Measurements from ENCODE around the gene IPCEF1. TPM values are rescaled to one million over a fixed set of nuclear protein-coding genes. Genes with fewer than 3 reads are reported as not detected.

Gene IPCEF1
- total RNA-seq, 6 experiments from 2014 or later = 0.31 TPM; not detected in 5

DNA sequence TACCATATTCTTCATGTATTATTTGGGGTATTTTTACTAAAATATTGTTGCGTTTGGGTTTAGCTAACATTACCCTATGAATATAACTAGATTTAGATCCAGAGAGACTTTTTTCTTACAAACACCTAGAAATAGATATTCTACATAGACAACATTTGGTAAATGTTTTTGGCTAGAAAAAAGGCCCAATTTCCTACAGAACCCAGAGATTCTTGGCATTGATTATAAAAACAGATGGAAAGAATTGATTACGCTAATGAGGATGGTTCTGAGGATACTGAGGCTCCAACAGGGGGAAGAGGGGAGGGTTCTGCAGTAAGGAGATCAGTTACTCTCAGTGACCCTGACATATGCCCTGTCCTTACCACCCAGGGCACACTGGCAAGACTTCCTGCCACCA lies 123.2 kb downstream of the IPCEF1 start:
- Mint-ChIP-seq H3K4me1 (ENCODE audit: low read depth) (peaks cover 5% of the 10 kb centered on the region; the same call in 1 of the 2 replicates), H3K9me3 (no peaks in the 10 kb centered on the region), H3K27ac (no peak overlapping the region), H3K36me3 (ENCODE audit: low read depth) (no peaks in the 10 kb centered on the region), H3K27me3 (ENCODE audit: insufficient read depth) (peaks cover 2% of the 10 kb centered on the region; the same call in 1 of the 2 replicates), H3K4me3 (no peak overlapping the region)
- TF ChIP-seq, protein P1, sequence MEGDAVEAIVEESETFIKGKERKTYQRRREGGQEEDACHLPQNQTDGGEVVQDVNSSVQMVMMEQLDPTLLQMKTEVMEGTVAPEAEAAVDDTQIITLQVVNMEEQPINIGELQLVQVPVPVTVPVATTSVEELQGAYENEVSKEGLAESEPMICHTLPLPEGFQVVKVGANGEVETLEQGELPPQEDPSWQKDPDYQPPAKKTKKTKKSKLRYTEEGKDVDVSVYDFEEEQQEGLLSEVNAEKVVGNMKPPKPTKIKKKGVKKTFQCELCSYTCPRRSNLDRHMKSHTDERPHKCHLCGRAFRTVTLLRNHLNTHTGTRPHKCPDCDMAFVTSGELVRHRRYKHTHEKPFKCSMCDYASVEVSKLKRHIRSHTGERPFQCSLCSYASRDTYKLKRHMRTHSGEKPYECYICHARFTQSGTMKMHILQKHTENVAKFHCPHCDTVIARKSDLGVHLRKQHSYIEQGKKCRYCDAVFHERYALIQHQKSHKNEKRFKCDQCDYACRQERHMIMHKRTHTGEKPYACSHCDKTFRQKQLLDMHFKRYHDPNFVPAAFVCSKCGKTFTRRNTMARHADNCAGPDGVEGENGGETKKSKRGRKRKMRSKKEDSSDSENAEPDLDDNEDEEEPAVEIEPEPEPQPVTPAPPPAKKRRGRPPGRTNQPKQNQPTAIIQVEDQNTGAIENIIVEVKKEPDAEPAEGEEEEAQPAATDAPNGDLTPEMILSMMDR (IDR thresholded peaks at IDR 0.05) = no peak
- DNase-seq = no peak

GRCh38 chr6:154232013-154232910 lies 124.3 kb downstream of the IPCEF1 start:
- Mint-ChIP-seq H3K27me3 (ENCODE audit: insufficient read depth) (peaks cover 4% of the 10 kb centered on the region; the same call in 1 of the 2 replicates), H3K27ac (no peak overlapping the region), H3K9me3 (no peaks in the 10 kb centered on the region), H3K4me1 (ENCODE audit: low read depth) (peaks cover 5% of the 10 kb centered on the region; the same call in 1 of the 2 replicates), H3K4me3 (no peak overlapping the region; the same call in 1 of the 2 replicates), H3K36me3 (ENCODE audit: low read depth) (no peaks in the 10 kb centered on the region)
- TF ChIP-seq, protein P1 (IDR thresholded peaks at IDR 0.05) = no peak
- peak; percentile 28 for DNase-seq

GRCh38 chr6:154230910-154231595 lies 125.5 kb downstream of the IPCEF1 start:
- Mint-ChIP-seq H3K27me3 (ENCODE audit: insufficient read depth) (peaks cover 4% of the 10 kb centered on the region; the same call in 1 of the 2 replicates), H3K27ac (no peak overlapping the region), H3K4me3 (peak overlapping the region; percentile 48; the same call in 1 of the 2 replicates), H3K36me3 (ENCODE audit: low read depth) (no peaks in the 10 kb centered on the region), H3K9me3 (no peaks in the 10 kb centered on the region), H3K4me1 (ENCODE audit: low read depth) (peaks cover 5% of the 10 kb centered on the region; the same call in 1 of the 2 replicates)
- no peak for DNase-seq
- TF ChIP-seq, protein P1 (IDR thresholded peaks at IDR 0.05) = no peak

DNA sequence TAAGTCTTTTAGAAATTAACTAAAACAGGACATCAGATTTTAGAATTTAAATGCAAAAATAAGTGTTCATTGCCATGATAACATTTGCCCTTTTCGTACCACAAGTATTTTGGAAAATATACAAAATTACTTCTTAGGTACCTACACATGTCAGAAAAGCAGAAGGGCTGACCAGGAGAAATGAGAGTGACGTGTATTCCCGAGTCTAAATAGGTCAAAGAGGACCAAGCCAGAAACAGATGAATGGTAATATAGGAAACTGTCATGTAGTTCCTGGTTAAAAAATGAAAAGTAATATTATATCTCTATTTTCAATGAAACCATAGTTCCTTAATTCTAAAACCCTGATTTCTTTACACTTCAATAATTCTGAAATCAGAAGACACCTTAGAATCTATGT lies 126.2 kb downstream of the IPCEF1 start:
- Mint-ChIP-seq H3K36me3 (ENCODE audit: low read depth) (no peaks in the 10 kb centered on the region), H3K4me3 (no peak overlapping the region), H3K27me3 (ENCODE audit: insufficient read depth) (peaks cover 5% of the 10 kb centered on the region; the same call in 1 of the 2 replicates), H3K9me3 (no peaks in the 10 kb centered on the region), H3K4me1 (ENCODE audit: low read depth) (peaks cover 5% of the 10 kb centered on the region; the same call in 1 of the 2 replicates), H3K27ac (no peak overlapping the region)
- TF ChIP-seq, protein P1 (IDR thresholded peaks at IDR 0.05) = no peak
- no peak for DNase-seq

DNA sequence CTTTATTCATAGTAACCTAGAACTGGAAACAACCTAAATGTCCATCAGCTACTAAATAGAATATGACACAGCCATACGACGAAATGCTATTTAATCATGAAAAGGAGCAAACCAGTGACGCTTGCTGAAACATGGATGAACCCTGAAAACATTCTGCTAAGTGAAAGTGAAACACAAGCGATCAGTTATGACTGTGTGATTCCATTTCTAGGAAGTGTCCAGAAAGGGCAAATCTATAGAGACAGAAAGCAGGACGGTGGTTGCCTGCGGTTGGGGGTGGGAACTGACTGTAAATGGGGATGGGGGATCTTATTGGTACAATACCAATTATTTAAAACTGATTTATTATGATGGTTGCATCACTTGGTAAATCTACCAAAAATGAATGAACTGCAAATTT lies 126.8 kb downstream of the IPCEF1 start:
- TF ChIP-seq, protein P1 (IDR thresholded peaks at IDR 0.05) = no peak
- peaks cover 5% of the 10 kb centered on the region; the same call in 1 of the 2 replicates for H3K4me1 Mint-ChIP-seq (ENCODE audit: low read depth)
- H3K36me3 Mint-ChIP-seq (ENCODE audit: low read depth) = no peaks in the 10 kb centered on the region
- H3K4me3 Mint-ChIP-seq = peak overlapping the region; percentile 52
- no peaks in the 10 kb centered on the region for H3K9me3 Mint-ChIP-seq
- no peak overlapping the region for H3K27ac Mint-ChIP-seq
- DNase-seq = no peak
- peaks cover 5% of the 10 kb centered on the region; the same call in 1 of the 2 replicates for H3K27me3 Mint-ChIP-seq (ENCODE audit: insufficient read depth)
